Astrocyte of the spinal cord (primary cell): Measurements from ENCODE around the gene SLC38A8.

Experiments used
- DNase-seq: peaks from one replicate; pipeline ENCODE4 v3.0.0; 2011; ENCODE audit warnings: low read depth, low spot score
- H3K4me3 ChIP-seq: 2 replicates; pipeline ENCODE4 v1.5.1; 2011; ENCODE audit warnings: low read depth, mild to moderate bottlenecking, low read length, moderate library complexity
- CTCF ChIP-seq: IDR thresholded peaks from 2 replicates; pipeline ENCODE4 v1.5.1; 2012; ENCODE audit warnings: low read depth, mild to moderate bottlenecking, low read length, inconsistent platforms
- in situ Hi-C: cut with HindIII; loops from 2 replicates; pipeline ENCODE4 v1.10.0; 2017; ENCODE audit warnings: low sequenced_read_pairs

The SLC38A8 gene

GRCh38 chr16:84041881-84042280, 714 bp downstream of the SLC38A8 start:
- no peak for TF ChIP-seq CTCF
- H3K4me3 ChIP-seq: no peak overlapping the region
- DNase-seq: no peak
- in situ Hi-C loops: no loop called here

GRCh38 chr16:84040823-84041820, 1.5 kb downstream of the SLC38A8 start:
- DNase-seq: peak; percentile 21
- in situ Hi-C loops: no loop called here
- no peak for TF ChIP-seq CTCF
- H3K4me3 ChIP-seq: no peak overlapping the region

DNA sequence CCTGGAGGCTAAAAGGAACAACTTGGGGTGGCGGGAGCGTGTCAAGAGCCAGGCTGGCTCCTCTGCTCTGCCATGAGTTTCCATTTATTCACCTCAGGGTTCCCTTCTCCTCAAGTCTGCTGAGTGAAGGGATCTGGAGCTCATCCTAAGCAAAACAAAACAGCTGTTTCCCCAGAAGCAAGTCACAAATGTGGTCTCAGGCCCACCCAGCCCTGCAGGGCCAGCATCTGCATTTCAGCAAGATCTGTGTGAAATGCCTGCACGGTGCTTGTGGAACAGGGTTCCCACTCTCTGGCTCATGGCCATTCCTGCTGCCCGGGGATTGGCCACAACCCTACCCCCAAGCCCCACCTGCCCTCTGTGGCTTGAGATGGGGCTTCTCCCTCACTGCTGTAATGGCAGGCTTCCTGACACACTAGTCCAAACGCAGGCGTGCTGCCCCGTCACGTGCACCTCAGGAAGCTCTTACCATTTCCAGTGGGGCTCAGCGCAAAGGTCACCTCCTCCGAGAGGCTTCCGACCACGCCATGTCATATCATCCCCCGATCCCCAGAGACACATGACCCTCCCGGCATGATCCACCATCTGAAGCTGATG, 2.3 kb downstream of the SLC38A8 start:
- in situ Hi-C loops: no loop called here
- no peak for TF ChIP-seq CTCF
- H3K4me3 ChIP-seq: no peak overlapping the region
- DNase-seq: no peak

GRCh38 chr16:84039696-84040095, 2.9 kb downstream of the SLC38A8 start:
- in situ Hi-C loops: no loop called here
- no peak for TF ChIP-seq CTCF
- no peak for DNase-seq
- no peak overlapping the region for H3K4me3 ChIP-seq

DNA sequence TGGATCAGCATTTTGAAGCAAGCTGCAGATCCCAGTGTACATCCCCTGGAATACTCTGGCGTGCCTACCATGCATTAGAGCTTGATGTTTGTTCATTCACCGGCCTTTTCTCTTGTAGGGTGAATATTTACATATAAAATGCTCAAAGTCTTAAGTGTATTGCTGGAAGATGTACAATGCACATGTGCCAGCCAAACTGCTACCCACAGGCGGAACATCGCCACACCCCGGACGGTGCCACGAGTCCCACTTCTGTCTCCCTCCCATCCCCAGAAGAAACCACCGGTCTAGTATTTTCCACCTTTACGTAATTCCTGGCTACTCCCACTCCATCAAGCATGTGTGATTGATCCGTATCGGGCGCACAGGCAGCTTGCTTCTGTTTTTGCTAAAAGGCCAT, 4.1 kb downstream of the SLC38A8 start:
- no peak for DNase-seq
- in situ Hi-C loops: no loop called here
- H3K4me3 ChIP-seq: no peak overlapping the region
- no peak for TF ChIP-seq CTCF

DNA sequence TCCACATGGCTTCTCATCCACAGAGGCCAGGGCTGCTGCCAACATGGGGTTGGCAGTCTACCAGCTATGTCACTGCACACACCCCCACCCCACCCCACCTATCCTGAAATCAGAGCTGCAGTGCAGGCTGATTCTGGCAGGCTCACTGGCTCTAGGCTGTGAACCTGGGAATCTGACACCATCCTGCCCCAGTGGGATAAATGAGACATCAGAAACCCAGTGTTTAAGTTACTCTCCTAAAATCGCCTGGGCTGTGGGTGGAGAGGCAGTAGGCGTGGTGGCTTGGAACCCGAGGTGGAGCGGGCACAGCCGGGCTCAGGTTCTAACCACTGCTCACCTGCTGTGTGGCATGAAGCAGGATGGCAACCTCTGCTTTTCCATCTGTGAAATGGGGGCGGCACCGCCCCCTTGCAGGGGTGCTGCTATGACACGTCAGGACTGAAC, 5.6 kb downstream of the SLC38A8 start:
- DNase-seq: no peak
- H3K4me3 ChIP-seq: no peak overlapping the region
- TF ChIP-seq CTCF: no peak
- in situ Hi-C loops: no loop called here
